Right lobe of liver (tissue), 6 donors: ENCODE measurements around the gene EHF. TPM values are rescaled to one million over a fixed set of nuclear protein-coding genes. Genes with fewer than 3 reads are reported as not detected.

Experiments
- ATAC-seq, 4 donors: fragments of 200-7000 bp; cut with Tn5 transposase; one replicate each; pipeline ENCODE4 v1.9.1; 2020; ENCODE audit warnings: mild to moderate bottlenecking in 4 of 4, moderate library complexity in 4 of 4
- DNase-seq, 3 donors: peaks; one replicate each; pipeline ENCODE4 v3.0.0-alpha.2; 2020
- H3K27ac ChIP-seq, 3 donors: fragments of 200-600 bp; one replicate each; pipeline ENCODE4 v1.8.0; 2022
- H3K27me3 ChIP-seq, 2 donors: fragments of 200-600 bp; one replicate each; pipeline ENCODE4 v1.8.0; 2022
- H3K36me3 ChIP-seq, 4 donors: fragments of 200-600 bp; sonication (generic) in 1 of 4; one replicate each; pipeline versions ENCODE4 v1.5.1 to v1.8.0; 2017 to 2022; ENCODE audit warnings: control low read depth in 1 of 4
- H3K4me1 ChIP-seq, 4 donors: fragments of 200-600 bp; sonication (generic) in 1 of 4; one replicate each; pipeline versions ENCODE4 v1.5.1 to v1.8.0; 2017 to 2022; ENCODE audit warnings: control low read depth in 1 of 4
- H3K4me3 ChIP-seq, 3 donors: fragments of 200-600 bp; one replicate each; pipeline ENCODE4 v1.8.0; 2022
- H3K9me3 ChIP-seq, 4 donors: fragments of 200-600 bp; sonication (generic) in 1 of 4; one replicate each; pipeline versions ENCODE4 v1.5.1 to v1.8.0; 2017 to 2022; ENCODE audit warnings: control low read depth in 1 of 4
- CTCF ChIP-seq, 4 donors: fragments of 200-600 bp in 3 of 4; fragments of 450-650 bp in 1 of 4; IDR thresholded peaks; one replicate each; pipeline versions ENCODE4 v1.5.1 to v1.8.0; 2016 to 2022; ENCODE audit warnings: antibody characterized with exemption in 4 of 4, mild to moderate bottlenecking in 2 of 4
- POLR2A ChIP-seq: fragments of 450-650 bp; IDR thresholded peaks from one replicate; pipeline ENCODE4 v1.6.1; 2017; ENCODE audit warnings: antibody characterized with exemption, mild to moderate bottlenecking
- WGBS: methylation state at CpG from one replicate; pipeline ENCODE4 v1.1.6; 2018; ENCODE audit warnings: low coverage, low lambda C conversion rate; ENCODE audit not compliant: insufficient coverage; ENCODE audit errors: missing lambda C conversion rate; 5-methylcytosine and 5-hydroxymethylcytosine counted together
- intact Hi-C, 2 donors: fragments of 100-400 bp; cut with DNase I; formaldehyde crosslinking; loops; one replicate each; pipeline versions ENCODE4 v1.11.2 to v1.14.1; 2022
- total RNA-seq, 6 experiments: library from RNA; depleted of rRNA in 2 of 6; stranded (reverse); fragments of >200 nt in 2 of 6; fragmentation: NEBNext Ultra II Directional in 3 of 6; extraction: Animal tissue kit (Norgen Biotek cat#: 25700) in 3 of 6; gene quantifications; one replicate each; pipeline versions ENCODE4 v1.1.0 to v1.2.4, GENCODE V29; 2016 to 2023
- donor health status: DM: no; HTN: yes; CAD: no.
- donor health status: DM: no; HTN: no; CAD: no.
- donor health status: DM: no; HTN: no; CAD: no.
- donor health status: DM: no; HTN: yes; CAD: no.
- donor health status: DM: no; HTN: yes; CAD: no.

EHF gene
- total RNA-seq, 6 experiments from 2014 or later: 1.00 to 3.3 (median 1.5) TPM

- intact Hi-C loops: loop anchor here in 1 of 2 donors (10.0 kb wide), 1 partner anchor 48 kb away; no protein-coding TSS in a partner anchor
- no peak overlapping the region for H3K4me3 ChIP-seq
- H3K27ac ChIP-seq: no peak overlapping the region
- ATAC-seq: no peak
- no peak for TF ChIP-seq CTCF (IDR thresholded peaks at IDR 0.05)
- TF ChIP-seq POLR2A: no peak
- H3K27me3 ChIP-seq: no peaks in the 10 kb centered on the region
- 65% methylated on average over 4 of the region's 6 CpGs for WGBS
- no peaks in the 10 kb centered on the region for H3K36me3 ChIP-seq
- no peak for DNase-seq
- H3K9me3 ChIP-seq: no peaks in the 10 kb centered on the region
- peaks cover 0 to 32% (median 9%) of the 10 kb centered on the region in 4 donors for H3K4me1 ChIP-seq
Observed at GRCh38 chr11:34642873-34643272, 22.0 kb downstream of the EHF start.

GRCh38 chr11:34643311-34643710 is 22.4 kb downstream of the EHF start:
- no peak for TF ChIP-seq CTCF (IDR thresholded peaks at IDR 0.05)
- TF ChIP-seq POLR2A: no peak
- DNase-seq: no peak
- Histone ChIP-seq H3K27ac (no peak overlapping the region), H3K36me3 (no peaks in the 10 kb centered on the region), H3K4me1 (peaks cover 0 to 32% (median 9%) of the 10 kb centered on the region in 4 donors), H3K4me3 (no peak overlapping the region), H3K27me3 (no peaks in the 10 kb centered on the region), H3K9me3 (no peaks in the 10 kb centered on the region)
- 62% methylated on average over 2 of the region's 3 CpGs for WGBS
- intact Hi-C loops: loop anchor here in 1 of 2 donors (10.0 kb wide), 1 partner anchor 49 kb away; no protein-coding TSS in a partner anchor
- ATAC-seq: no peak

- no peak overlapping the region for H3K27ac ChIP-seq
- intact Hi-C loops: loop anchor here in 1 of 2 donors (10.0 kb wide), 1 partner anchor 49 kb away; no protein-coding TSS in a partner anchor
- H3K4me1 ChIP-seq: peaks cover 0 to 32% (median 9%) of the 10 kb centered on the region in 4 donors
- 83% methylated on average over 2 of the region's 2 CpGs for WGBS
- H3K9me3 ChIP-seq: no peaks in the 10 kb centered on the region
- ATAC-seq (no peak), DNase-seq (no peak)
- H3K27me3 ChIP-seq: no peaks in the 10 kb centered on the region
- TF ChIP-seq CTCF (IDR thresholded peaks at IDR 0.05) (no peak), POLR2A (no peak)
- H3K4me3 ChIP-seq: no peak overlapping the region
- H3K36me3 ChIP-seq: no peaks in the 10 kb centered on the region
Observed at GRCh38 chr11:34643846-34644245, 23.0 kb downstream of the EHF start.

GRCh38 chr11:34644669-34645406 is 23.9 kb downstream of the EHF start:
- Histone ChIP-seq H3K4me3 (no peak overlapping the region), H3K36me3 (no peaks in the 10 kb centered on the region), H3K9me3 (no peaks in the 10 kb centered on the region), H3K27ac (no peak overlapping the region), H3K4me1 (peaks cover 0 to 27% (median 7%) of the 10 kb centered on the region in 4 donors), H3K27me3 (no peaks in the 10 kb centered on the region)
- no peak for TF ChIP-seq CTCF (IDR thresholded peaks at IDR 0.05)
- no peak for TF ChIP-seq POLR2A
- DNase-seq (no peak), ATAC-seq (no peak)
- intact Hi-C loops: loop anchor here in 1 of 2 donors (10.0 kb wide), 1 partner anchor 50 kb away; no protein-coding TSS in a partner anchor
- 80% methylated on average over 9 of the region's 9 CpGs for WGBS
